OCI-LY1 (cell line): ENCODE data around the gene FBXW12.

ENCODE experiments used
- H2AFZ ChIP-seq: fragments of 200-600 bp; sonication (generic), shearing (Covaris generic); 2 replicates; pipeline ENCODE4 v1.6.0; 2014; ENCODE audit warnings: antibody characterized with exemption, mild to moderate bottlenecking, low read length
- H3F3A ChIP-seq: fragments of 200-600 bp; sonication (generic), shearing (Covaris generic); 2 replicates; pipeline ENCODE4 v1.6.0; 2014; ENCODE audit warnings: mild to moderate bottlenecking, antibody characterized with exemption, low read length, moderate library complexity; ENCODE audit not compliant: insufficient read depth
- H3K27ac ChIP-seq: fragments of 200-600 bp; sonication (generic); 2 replicates; pipeline ENCODE4 v1.5.1; 2014; ENCODE audit warnings: low read length, mixed run types, mild to moderate bottlenecking, low read depth; ENCODE audit not compliant: poor library complexity, severe bottlenecking
- H3K27me3 ChIP-seq: fragments of 200-600 bp; sonication (generic); 2 replicates; pipeline ENCODE4 v1.6.0; 2014; ENCODE audit warnings: antibody characterized with exemption, mild to moderate bottlenecking, low read length, moderate library complexity; ENCODE audit not compliant: insufficient read depth
- H3K36me3 ChIP-seq: fragments of 200-600 bp; sonication (generic); 2 replicates; pipeline ENCODE4 v1.6.1; 2014; ENCODE audit warnings: mild to moderate bottlenecking, antibody characterized with exemption, low read length, moderate library complexity, mixed read lengths; ENCODE audit not compliant: insufficient read depth
- H3K4me1 ChIP-seq: fragments of 200-600 bp; sonication (generic); 2 replicates; pipeline ENCODE4 v1.5.1; 2014; ENCODE audit warnings: mild to moderate bottlenecking, low read length, moderate library complexity; ENCODE audit not compliant: insufficient read depth, severe bottlenecking
- H3K4me2 ChIP-seq: fragments of 200-600 bp; sonication (generic), shearing (Covaris generic); 2 replicates; pipeline ENCODE4 v1.6.1; 2014; ENCODE audit warnings: low read length
- H3K4me3 ChIP-seq: fragments of 200-600 bp; sonication (generic); 2 replicates; pipeline ENCODE4 v1.5.1; 2014; ENCODE audit warnings: low read length, low read depth, mild to moderate bottlenecking, mixed read lengths; ENCODE audit not compliant: poor library complexity, severe bottlenecking
- H3K79me2 ChIP-seq: fragments of 200-600 bp; shearing (Covaris generic); 2 replicates; pipeline ENCODE4 v1.6.1; 2016; ENCODE audit warnings: mixed run types, low read length, mixed read lengths; ENCODE audit not compliant: insufficient read depth
- H3K9ac ChIP-seq: fragments of 200-600 bp; sonication (generic), shearing (Covaris generic); 2 replicates; pipeline ENCODE4 v1.6.1; 2014; ENCODE audit warnings: mild to moderate bottlenecking, low read length, mixed read lengths
- H3K9me2 ChIP-seq: fragments of 200-600 bp; sonication (generic), shearing (Covaris generic); 2 replicates; pipeline ENCODE4 v1.6.1; 2014; ENCODE audit warnings: low read depth, mild to moderate bottlenecking, low read length, mixed read lengths
- H3K9me3 ChIP-seq: fragments of 200-600 bp; shearing (Covaris generic); 2 replicates; pipeline ENCODE4 v1.6.1; 2014; ENCODE audit warnings: low read length, mixed read lengths
- H4K20me1 ChIP-seq: fragments of 200-600 bp; sonication (generic), shearing (Covaris generic); 2 replicates; pipeline ENCODE4 v1.6.0; 2016; ENCODE audit warnings: mild to moderate bottlenecking, low read length; ENCODE audit not compliant: insufficient read depth
- CTCF ChIP-seq: fragments of 200-600 bp; sonication (generic), shearing (Covaris generic); IDR thresholded peaks from 2 replicates; pipeline ENCODE4 v1.5.1; 2017; ENCODE audit warnings: mild to moderate bottlenecking, antibody characterized with exemption, low read length, moderate library complexity, mixed read lengths
- EZH2 ChIP-seq: fragments of 200-600 bp; sonication (generic), shearing (Covaris generic); IDR thresholded peaks from 2 replicates; pipeline ENCODE4 v1.8.0; 2017; ENCODE audit warnings: borderline replicate concordance, mixed run types, mild to moderate bottlenecking, antibody characterized with exemption, low read length, moderate library complexity, mixed read lengths

The FBXW12 gene

GRCh38 chr3:48413086-48413485, 41.1 kb downstream of the FBXW12 start:
- no peaks in the 10 kb centered on the region for H3K36me3 ChIP-seq
- no peaks in the 10 kb centered on the region for H4K20me1 ChIP-seq
- TF ChIP-seq CTCF: no peak
- no peak for TF ChIP-seq EZH2

DNA sequence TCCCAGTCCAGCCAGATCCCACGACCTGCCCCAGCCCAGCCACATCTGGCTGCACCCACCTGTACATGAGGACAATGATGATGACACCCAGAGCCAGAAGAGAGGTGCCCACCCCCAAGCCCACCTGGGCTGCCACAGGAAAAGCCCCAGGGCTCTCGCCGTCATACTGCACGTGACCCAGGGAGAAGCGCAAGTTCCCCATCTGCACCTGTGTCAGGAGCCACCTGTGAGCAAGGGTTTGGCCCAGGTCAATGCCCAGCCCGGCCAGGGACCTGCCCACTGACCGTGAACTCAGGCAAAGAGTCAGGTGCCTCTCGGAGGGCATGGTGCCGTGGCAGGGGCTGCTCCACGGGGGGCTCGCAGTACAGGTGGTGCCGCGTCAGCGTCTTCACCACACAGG, 41.6 kb downstream of the FBXW12 start:
- Histone ChIP-seq H3K27me3 (peaks cover 6% of the 10 kb centered on the region; the same call in 1 of the 2 replicates), H3K79me2 (no peaks in the 10 kb centered on the region), H3K27ac (no peak overlapping the region), H2AFZ (no peak overlapping the region), H3K4me3 (no peak overlapping the region), H3K9me3 (no peaks in the 10 kb centered on the region), H3F3A (no peaks in the 10 kb centered on the region), H3K9ac (no peak overlapping the region), H3K4me1 (no peaks in the 10 kb centered on the region), H4K20me1 (no peaks in the 10 kb centered on the region), H3K4me2 (no peak overlapping the region), H3K36me3 (no peaks in the 10 kb centered on the region), H3K9me2 (no peaks in the 10 kb centered on the region)
- TF ChIP-seq EZH2: no peak
- no peak for TF ChIP-seq CTCF

More at GRCh38 chr3:48413086-48413485, 41.1 kb downstream of the FBXW12 start:
- Histone ChIP-seq H3F3A (no peaks in the 10 kb centered on the region), H3K9me2 (no peaks in the 10 kb centered on the region), H3K27ac (no peak overlapping the region), H3K9ac (no peak overlapping the region), H3K4me3 (no peak overlapping the region), H3K4me1 (no peaks in the 10 kb centered on the region), H3K9me3 (no peaks in the 10 kb centered on the region), H3K4me2 (no peak overlapping the region), H3K79me2 (no peaks in the 10 kb centered on the region), H3K27me3 (peaks cover 6% of the 10 kb centered on the region; the same call in 1 of the 2 replicates), H2AFZ (no peak overlapping the region)

GRCh38 chr3:48414376-48415250, 42.6 kb downstream of the FBXW12 start:
- no peaks in the 10 kb centered on the region for H3K4me1 ChIP-seq
- H3K36me3 ChIP-seq: no peaks in the 10 kb centered on the region
- no peaks in the 10 kb centered on the region for H4K20me1 ChIP-seq

More at GRCh38 chr3:48414376-48415250, 42.6 kb downstream of the FBXW12 start:
- H3K27ac ChIP-seq: no peak overlapping the region
- H2AFZ ChIP-seq: no peak overlapping the region
- no peaks in the 10 kb centered on the region for H3K9me3 ChIP-seq
- H3K4me2 ChIP-seq: no peak overlapping the region
- H3K4me3 ChIP-seq: no peak overlapping the region
- no peak for TF ChIP-seq CTCF
- no peak for TF ChIP-seq EZH2
- no peaks in the 10 kb centered on the region for H3K79me2 ChIP-seq
- no peak overlapping the region for H3K9ac ChIP-seq
- peaks cover 6% of the 10 kb centered on the region; the same call in 1 of the 2 replicates for H3K27me3 ChIP-seq
- no peaks in the 10 kb centered on the region for H3F3A ChIP-seq
- no peaks in the 10 kb centered on the region for H3K9me2 ChIP-seq
